ENCODE results near the gene MPZL3.

DNA sequence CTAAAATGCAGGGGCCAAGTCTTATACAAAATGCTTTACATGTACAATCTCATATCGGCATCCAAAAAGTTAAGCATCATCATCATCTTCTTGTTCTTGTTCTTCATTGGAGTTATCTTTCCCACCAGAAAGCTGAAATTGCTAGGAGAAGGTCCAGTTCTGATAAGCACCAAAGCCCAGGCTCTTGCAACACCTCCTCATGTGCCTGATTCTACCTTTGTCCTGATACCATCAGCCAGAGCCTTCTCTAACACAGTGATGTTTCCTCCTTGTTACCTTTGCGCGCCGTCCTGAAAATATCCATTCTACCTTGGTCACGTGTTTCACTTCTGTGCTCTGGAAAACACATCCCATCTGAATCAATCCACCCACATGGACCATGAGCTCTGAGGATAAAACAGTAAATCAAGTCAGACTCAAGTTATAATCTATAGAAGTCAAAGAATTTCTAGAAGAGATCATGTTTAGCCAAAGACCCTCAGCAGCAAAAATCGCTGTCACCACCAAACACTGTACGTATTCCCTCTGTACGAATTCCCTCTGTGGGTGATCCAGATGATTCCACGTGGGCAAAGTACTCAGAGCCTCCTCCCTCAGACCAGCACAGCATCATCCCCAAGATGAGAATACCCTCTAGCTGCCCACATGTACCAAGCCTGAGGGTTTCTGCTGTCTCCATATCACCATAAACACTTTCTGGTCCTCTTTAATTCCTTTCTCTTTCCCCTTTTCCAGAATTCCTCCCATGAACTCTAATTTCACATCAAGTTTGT, 46.4 kb downstream of the MPZL3 start:
- no peak for TF ChIP-seq CTCF (IDR thresholded peaks at IDR 0.05; ENCODE audit: low read depth, low read length)
- no peak for TF ChIP-seq EZH2phosphoT487 (IDR thresholded peaks at IDR 0.05; ENCODE audit: low read depth)

Measured in OCI-LY3 (cell line).